Tibial nerve (tissue), 4 donors: ENCODE measurements around the gene DRD5. TPM values are rescaled to one million over a fixed set of nuclear protein-coding genes. Genes with fewer than 3 reads are reported as not detected.
A peak's percentile ranks its signal among the peaks of the same experiment; 100 is the strongest.
"Not testable (repeated sequence)": the region's sequence is repeated elsewhere in the genome, so short reads cannot be mapped to it uniquely, and the experiment has no call there.

ENCODE experiments used
- DNase-seq, 2 donors: peaks; one replicate each; pipeline ENCODE4 v3.0.0-alpha.2; 2019; ENCODE audit warnings: low spot score in 2 of 2
- H3K27ac ChIP-seq, 4 donors: fragments of 200-600 bp; sonication (generic) in 3 of 4; one replicate each; pipeline ENCODE4 v1.5.1; 2017 to 2019; ENCODE audit warnings: mild to moderate bottlenecking in 1 of 4
- H3K27me3 ChIP-seq, 2 donors: fragments of 200-600 bp; sonication (generic) in 1 of 2; one replicate each; pipeline versions ENCODE4 v1.5.1 to v1.6.0; 2017 to 2019
- H3K36me3 ChIP-seq, 3 donors: fragments of 200-600 bp; sonication (generic); one replicate each; pipeline ENCODE4 v1.5.1; 2018 to 2019
- H3K4me1 ChIP-seq, 4 donors: fragments of 200-600 bp; sonication (generic) in 3 of 4; one replicate each; pipeline ENCODE4 v1.5.1; 2017 to 2019
- H3K4me3 ChIP-seq, 4 donors: fragments of 200-600 bp; sonication (generic) in 3 of 4; one replicate each; pipeline ENCODE4 v1.5.1; 2017 to 2019; ENCODE audit warnings: mild to moderate bottlenecking in 1 of 4, moderate library complexity in 1 of 4
- H3K9me3 ChIP-seq, 4 donors: fragments of 200-600 bp; sonication (generic) in 3 of 4; one replicate each; pipeline ENCODE4 v1.5.1; 2017 to 2019
- CTCF ChIP-seq, 5 experiments: fragments of 200-600 bp in 3 of 5; fragments of 450-650 bp in 2 of 5; sonication (generic) in 3 of 5; IDR thresholded peaks; one replicate each; pipeline ENCODE4 v1.5.1; 2016 to 2019; ENCODE audit warnings: antibody characterized with exemption in 5 of 5, mild to moderate bottlenecking in 3 of 5, moderate library complexity in 2 of 5
- EP300 ChIP-seq, 2 donors: sonication (generic); formaldehyde crosslinking; IDR thresholded peaks; one replicate each; pipeline ENCODE4 v1.6.1; 2017; ENCODE audit warnings: antibody characterized with exemption in 2 of 2, mild to moderate bottlenecking in 1 of 2
- POLR2A ChIP-seq, 2 donors: fragments of 450-650 bp; IDR thresholded peaks; one replicate each; pipeline ENCODE4 v1.6.1; 2017; ENCODE audit warnings: antibody characterized with exemption in 2 of 2, mild to moderate bottlenecking in 2 of 2, moderate library complexity in 2 of 2
- WGBS, 2 donors: methylation state at CpG; one replicate each; pipeline ENCODE4 v1.1.5; 2018; 5-methylcytosine and 5-hydroxymethylcytosine counted together
- total RNA-seq, 4 donors: library from RNA; depleted of rRNA; stranded (reverse); fragments of >200 nt; gene quantifications; one replicate each; pipeline ENCODE4 v1.1.0, GENCODE V29; 2016

Gene DRD5
- total RNA-seq: not detected

- H3K36me3 ChIP-seq: no peaks in the 10 kb centered on the region
- peaks cover 0 to 26% of the 10 kb centered on the region in 2 donors for H3K27me3 ChIP-seq
- 10 to 30% methylated on average over 3 to 16 of the region's 78 CpGs for WGBS, 2 donors
These were observed at the start of gene DRD5 for GRCh38 chr4:9781343-9782135. Gene DRD5 (plus strand): TSS chr4:9781634. CDS start chr4:9782030, 396 bp downstream.

GRCh38 chr4:9732256-9732655 is 49.2 kb upstream of the DRD5 start:
- H3K4me1 ChIP-seq, H3K36me3 ChIP-seq, H3K9me3 ChIP-seq, H3K27ac ChIP-seq, H3K4me3 ChIP-seq, DNase-seq, H3K27me3 ChIP-seq: not testable (repeated sequence)
- WGBS, 2 donors: 45 to 54% methylated on average over 3 to 4 of the region's 4 CpGs

More at GRCh38 chr4:9781343-9782135, at the start of gene DRD5:
- DNase-seq: no peak
- Histone ChIP-seq H3K9me3 (no peaks in the 10 kb centered on the region), H3K27ac (no peak within 1 kb of the TSS), H3K4me1 (no peaks in the 10 kb centered on the region), H3K4me3 (peak within 1 kb of the TSS in 1 of 4 donors; percentile 25)
- TF ChIP-seq POLR2A (IDR thresholded peaks at IDR 0.05) (no peak), CTCF (IDR thresholded peaks at IDR 0.05) (no peak), EP300 (IDR thresholded peaks at IDR 0.05) (no peak)

- DNase-seq: no peak
- Histone ChIP-seq H3K9me3 (no peaks in the 10 kb centered on the region), H3K4me1 (peaks cover 0 to 9% (median 0%) of the 10 kb centered on the region in 4 donors), H3K27ac (no peak overlapping the region), H3K27me3 (no peaks in the 10 kb centered on the region), H3K4me3 (no peak overlapping the region), H3K36me3 (no peaks in the 10 kb centered on the region)
- 82 to 84% methylated on average over 5 of the region's 5 CpGs for WGBS, 2 donors
- TF ChIP-seq POLR2A (IDR thresholded peaks at IDR 0.05): no peak
These were observed 45.9 kb upstream of the DRD5 start for GRCh38 chr4:9735515-9735914.

GRCh38 chr4:9737280-9737679 is 44.2 kb upstream of the DRD5 start:
- H3K4me3 ChIP-seq, H3K27me3 ChIP-seq, H3K36me3 ChIP-seq, H3K4me1 ChIP-seq, H3K9me3 ChIP-seq, H3K27ac ChIP-seq, DNase-seq: not testable (repeated sequence)
- 37 to 42% methylated on average over 6 to 7 of the region's 7 CpGs for WGBS, 2 donors

GRCh38 chr4:9743789-9744188 is 37.6 kb upstream of the DRD5 start:
- not testable (repeated sequence) for H3K27ac ChIP-seq, H3K27me3 ChIP-seq, H3K4me1 ChIP-seq, H3K36me3 ChIP-seq, H3K9me3 ChIP-seq, H3K4me3 ChIP-seq, DNase-seq
- WGBS, 2 donors: 76 to 78% methylated on average over 4 of the region's 4 CpGs

- no peak for DNase-seq
- no peak for TF ChIP-seq CTCF (IDR thresholded peaks at IDR 0.05)
- TF ChIP-seq EP300 (IDR thresholded peaks at IDR 0.05): no peak
- TF ChIP-seq POLR2A (IDR thresholded peaks at IDR 0.05): no peak
- H3K4me3 ChIP-seq: no peak overlapping the region
- H3K27ac ChIP-seq: no peak overlapping the region
- no peaks in the 10 kb centered on the region for H3K4me1 ChIP-seq
- H3K27me3 ChIP-seq: no peaks in the 10 kb centered on the region
- WGBS, 2 donors: 92 to 93% methylated on average over 13 of the region's 13 CpGs
- no peaks in the 10 kb centered on the region for H3K9me3 ChIP-seq
- H3K36me3 ChIP-seq: no peaks in the 10 kb centered on the region
These were observed 35.7 kb upstream of the DRD5 start for GRCh38 chr4:9745782-9746181.

- Histone ChIP-seq H3K27me3 (no peaks in the 10 kb centered on the region), H3K4me3 (no peak overlapping the region), H3K4me1 (no peaks in the 10 kb centered on the region), H3K9me3 (no peaks in the 10 kb centered on the region), H3K27ac (no peak overlapping the region), H3K36me3 (no peaks in the 10 kb centered on the region)
- no peak for DNase-seq
- TF ChIP-seq EP300 (IDR thresholded peaks at IDR 0.05) (no peak), CTCF (IDR thresholded peaks at IDR 0.05) (no peak), POLR2A (IDR thresholded peaks at IDR 0.05) (no peak)
- 64 to 71% methylated on average over 19 to 30 of the region's 32 CpGs for WGBS, 2 donors
These were observed 22.7 kb upstream of the DRD5 start for GRCh38 chr4:9758641-9759317.
